Fibroblast of lung (primary cell): ENCODE data around the gene OR56B1. TPM values are rescaled to one million over a fixed set of nuclear protein-coding genes. Genes with fewer than 3 reads are reported as not detected.
A peak's percentile ranks its signal among the peaks of the same experiment; 100 is the strongest.

Experiments
- DNase-seq, 2 donors: peaks; one replicate each; pipeline versions ENCODE4 v3.0.0 to v3.0.0-alpha.2; 2010; ENCODE audit warnings: low read depth in 2 of 2
- H2AFZ ChIP-seq: 2 replicates; pipeline ENCODE4 v1.5.1; 2012; ENCODE audit warnings: low read length, control low read depth, inconsistent platforms
- H3K27ac ChIP-seq: 2 replicates; pipeline ENCODE4 v1.5.1; 2011; ENCODE audit warnings: low read length, control low read depth; ENCODE audit not compliant: insufficient read depth
- H3K27me3 ChIP-seq: 2 replicates; pipeline ENCODE4 v1.5.1; 2011; ENCODE audit warnings: mild to moderate bottlenecking, low read length; ENCODE audit not compliant: control insufficient read depth, insufficient read depth
- H3K36me3 ChIP-seq: 2 replicates; pipeline ENCODE4 v1.5.1; 2011; ENCODE audit warnings: low read length; ENCODE audit not compliant: control insufficient read depth, insufficient read depth
- H3K4me1 ChIP-seq: 2 replicates; pipeline ENCODE4 v1.5.1; 2011; ENCODE audit warnings: low read length; ENCODE audit not compliant: control insufficient read depth, insufficient read depth; ENCODE audit errors: extremely low read depth
- H3K4me2 ChIP-seq: 2 replicates; pipeline ENCODE4 v1.5.1; 2011; ENCODE audit warnings: low read length, control low read depth; ENCODE audit not compliant: insufficient read depth; ENCODE audit errors: extremely low read depth
- H3K4me3 ChIP-seq, 4 experiments: fragments of 200-600 bp in 1 of 4; sonication (generic) in 1 of 4; replicated peaks in 1 of 4; 2 replicates each; pipeline ENCODE4 v1.5.1; 2011 to 2016; ENCODE audit warnings: low read length in 4 of 4, low read depth in 3 of 4, mild to moderate bottlenecking in 3 of 4, control low read depth in 2 of 4, inconsistent platforms in 1 of 4, mixed read lengths in 1 of 4; ENCODE audit not compliant: insufficient read depth in 1 of 4; ENCODE audit errors: control extremely low read depth in 1 of 4
- H3K79me2 ChIP-seq: 2 replicates; pipeline ENCODE4 v1.5.1; 2012; ENCODE audit warnings: mild to moderate bottlenecking, low read length, inconsistent platforms; ENCODE audit not compliant: control insufficient read depth, insufficient read depth
- H3K9ac ChIP-seq: 2 replicates; pipeline ENCODE4 v1.5.1; 2011; ENCODE audit warnings: mild to moderate bottlenecking, low read length, control low read depth; ENCODE audit not compliant: insufficient read depth
- H3K9me3 ChIP-seq: 2 replicates; pipeline ENCODE4 v1.5.1; 2012; ENCODE audit warnings: low read depth, low read length; ENCODE audit not compliant: control insufficient read depth, insufficient read depth
- H4K20me1 ChIP-seq: 2 replicates; pipeline ENCODE4 v1.5.1; 2011; ENCODE audit warnings: low read length; ENCODE audit not compliant: control insufficient read depth, insufficient read depth; ENCODE audit errors: extremely low read depth
- CTCF ChIP-seq, 2 donors: IDR thresholded peaks in 1 of 2; conservative IDR thresholded peaks in 1 of 2; 1 replicate in 1 of 2; 2 replicates in 1 of 2; pipeline ENCODE4 v1.5.1; 2011 to 2012; ENCODE audit warnings: low read length in 2 of 2, control low read depth in 1 of 2, inconsistent platforms in 1 of 2, low read depth in 1 of 2, mild to moderate bottlenecking in 1 of 2
- EZH2 ChIP-seq: IDR thresholded peaks from 2 replicates; pipeline ENCODE4 v1.5.1; 2012; ENCODE audit warnings: low read length, control low read depth, mild to moderate bottlenecking; ENCODE audit errors: missing control alignments
- polyA minus RNA-seq: library from RNA; depleted of rRNA, polyadenylated mRNA; stranded (reverse); fragments of >200 nt; gene quantifications from 2 replicates; pipeline ENCODE4 v1.2.3, GENCODE V29; 2011; ENCODE audit warnings: low replicate concordance
- polyA plus RNA-seq, 2 donors: library from polyadenylated mRNA; depleted of rRNA in 1 of 2; stranded (reverse) in 1 of 2; unstranded in 1 of 2; fragments of >200 nt; gene quantifications; 2 replicates each; pipeline ENCODE4 v1.2.1, GENCODE V29; 2011 to 2012; ENCODE audit warnings: missing spikeins in 1 of 2
- total RNA-seq: library from RNA; depleted of rRNA; stranded (reverse); fragments of >200 nt; gene quantifications from 2 replicates; pipeline ENCODE4 v1.2.1, GENCODE V29; 2014

Gene OR56B1
- not detected in 2 replicates for total RNA-seq
- not detected in 2 replicates for polyA plus RNA-seq
- polyA plus RNA-seq (2012), result not detected in 2 replicates
- polyA minus RNA-seq, result not detected in 2 replicates

- no peak for TF ChIP-seq CTCF (conservative IDR thresholded peaks at IDR 0.05 in 1 of 2, IDR thresholded peaks at IDR 0.05 in 1 of 2; ENCODE audit: low read depth in 1 of 2, low read length in 2 of 2)
- no peak for TF ChIP-seq EZH2
- peak in 1 of 2 donors; percentile 9 for DNase-seq
- Histone ChIP-seq H3K27me3 (no peaks in the 10 kb centered on the region), H3K79me2 (no peaks in the 10 kb centered on the region), H3K9ac (no peak within 1 kb of the TSS), H3K4me1 (no peaks in the 10 kb centered on the region), H3K4me3 (no peak within 1 kb of the TSS), H3K27ac (no peak within 1 kb of the TSS), H3K36me3 (no peaks in the 10 kb centered on the region), H3K9me3 (no peaks in the 10 kb centered on the region), H2AFZ (no peak within 1 kb of the TSS), H4K20me1 (no peaks in the 10 kb centered on the region), H3K4me2 (no peak within 1 kb of the TSS)
These were observed at the start of gene OR56B1 for GRCh38 chr11:5736396-5736795. TSS of gene OR56B1 (plus strand) at chr11:5736448. CDS start at chr11:5736517, 69 bp downstream.

- Histone ChIP-seq H3K9me3 (no peaks in the 10 kb centered on the region), H3K4me1 (peaks cover 9% of the 10 kb centered on the region), H3K4me3 (no peak overlapping the region), H4K20me1 (no peaks in the 10 kb centered on the region), H2AFZ (no peak overlapping the region), H3K9ac (no peak overlapping the region), H3K4me2 (no peak overlapping the region), H3K79me2 (peaks cover 10% of the 10 kb centered on the region), H3K27ac (no peak overlapping the region), H3K27me3 (no peaks in the 10 kb centered on the region), H3K36me3 (no peaks in the 10 kb centered on the region)
- TF ChIP-seq EZH2, result no peak
- TF ChIP-seq CTCF (conservative IDR thresholded peaks at IDR 0.05 in 1 of 2, IDR thresholded peaks at IDR 0.05 in 1 of 2; ENCODE audit: low read depth in 1 of 2, low read length in 2 of 2), result no peak
- DNase-seq, result no peak
These were observed 47.8 kb upstream of the OR56B1 start for GRCh38 chr11:5688482-5688881.

GRCh38 chr11:5689551-5689983 is 46.7 kb upstream of the OR56B1 start, which contains the start of gene TRIM22:
TSS of gene TRIM22 (plus strand) at chr11:5689790. CDS start at chr11:5696233, 6,443 bp downstream.
- no peaks in the 10 kb centered on the region for H3K27me3 ChIP-seq
- H3K4me3 ChIP-seq, result peak within 1 kb of the TSS; percentile 46 to 64 (median 56)
- peak within 1 kb of the TSS; percentile 88 for H3K27ac ChIP-seq
- H3K4me1 ChIP-seq, result peaks cover 9% of the 10 kb centered on the region
- H3K79me2 ChIP-seq, result peaks cover 6% of the 10 kb centered on the region
- H4K20me1 ChIP-seq, result no peaks in the 10 kb centered on the region
- peak; percentile 62 to 82 for DNase-seq
- peak within 1 kb of the TSS; percentile 68 for H3K9ac ChIP-seq
- peaks cover 2% of the 10 kb centered on the region for H3K36me3 ChIP-seq
- no peaks in the 10 kb centered on the region for H3K9me3 ChIP-seq
- peak within 1 kb of the TSS; percentile 98 for H3K4me2 ChIP-seq
- H2AFZ ChIP-seq, result peak within 1 kb of the TSS; percentile 64
- no peak for TF ChIP-seq CTCF (conservative IDR thresholded peaks at IDR 0.05 in 1 of 2, IDR thresholded peaks at IDR 0.05 in 1 of 2; ENCODE audit: low read depth in 1 of 2, low read length in 2 of 2)
- no peak for TF ChIP-seq EZH2
